SK-N-DZ (cell line): Measurements from ENCODE around the gene MPND.
"Not testable (repeated sequence)": the region's sequence is repeated elsewhere in the genome, so short reads cannot be mapped to it uniquely, and the experiment has no call there.

ENCODE experiments used
- DNase-seq: peaks from one replicate; pipeline ENCODE4 v3.0.0-alpha.2; 2015; ENCODE audit warnings: low spot score

Gene MPND

GRCh38 chr19:4346020-4346383, 2.6 kb downstream of the MPND start:
- no peak for DNase-seq

GRCh38 chr19:4347521-4347920, 4.2 kb downstream of the MPND start:
- DNase-seq: no peak

GRCh38 chr19:4349225-4349624, 5.9 kb downstream of the MPND start:
- not testable (repeated sequence) for DNase-seq

DNA sequence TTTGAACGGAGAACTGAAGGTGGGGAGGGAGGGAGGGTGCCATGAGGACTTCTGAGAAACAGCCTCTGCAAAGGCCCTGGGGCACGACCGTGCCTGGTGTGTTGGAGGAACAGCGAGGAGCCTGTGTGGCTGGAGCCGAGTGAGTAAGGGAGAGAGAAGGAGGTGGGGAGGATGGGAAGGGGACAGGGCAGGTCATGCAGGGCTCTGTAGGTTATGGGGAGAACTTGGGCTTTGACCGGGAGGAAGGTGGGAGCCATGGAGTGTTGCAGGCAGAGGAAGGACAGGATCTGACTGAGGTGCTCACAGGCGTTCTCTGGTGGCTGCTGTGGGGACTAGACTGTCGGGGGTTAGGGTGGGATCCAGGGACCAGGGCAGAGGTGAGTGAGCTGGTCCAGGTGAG, 6.7 kb downstream of the MPND start:
- DNase-seq: no peak

DNA sequence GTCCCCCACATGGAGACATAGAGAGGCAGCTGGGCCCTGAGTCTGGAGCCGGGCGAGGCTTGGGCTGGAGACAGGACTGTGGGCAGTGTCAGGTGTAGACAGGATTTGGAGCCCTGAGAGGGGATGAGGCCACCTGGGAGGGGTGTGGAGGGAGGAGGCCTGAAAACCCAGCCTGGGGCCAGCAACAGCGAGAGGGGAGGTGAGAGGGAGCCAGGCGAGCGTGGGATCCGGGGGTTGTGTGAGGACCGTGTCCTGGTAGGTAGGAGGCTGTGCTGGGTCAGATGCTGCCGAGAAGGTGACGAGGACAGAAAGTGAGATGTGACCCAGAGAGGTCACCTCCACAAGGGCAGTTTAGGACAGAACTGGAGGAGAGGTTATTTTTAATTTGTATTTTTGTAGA, 7.4 kb downstream of the MPND start:
- DNase-seq: no peak

- DNase-seq: peak; percentile 60
Observed at GRCh38 chr19:4352701-4353121, 9.3 kb downstream of the MPND start.

DNA sequence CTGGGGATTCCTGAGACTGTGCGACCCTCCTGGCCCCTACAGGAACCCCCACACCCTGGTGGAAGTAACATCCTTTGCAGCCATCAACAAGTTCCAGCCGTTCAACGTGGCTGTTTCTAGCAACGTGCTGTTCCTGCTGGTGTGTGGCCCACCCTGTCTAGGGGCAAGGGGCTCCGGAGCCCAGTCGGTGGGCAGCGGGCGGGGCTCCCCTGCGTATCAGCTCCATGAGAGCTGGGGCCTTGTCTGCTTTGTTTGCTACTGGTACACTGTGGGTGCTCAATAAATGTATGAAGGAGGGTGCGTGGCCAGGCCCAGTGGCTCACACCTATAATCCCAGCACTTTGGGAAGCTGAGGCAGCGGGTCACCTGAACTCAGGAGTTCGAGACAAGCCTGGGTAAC, 10.9 kb downstream of the MPND start:
- no peak for DNase-seq

GRCh38 chr19:4354897-4355296, 11.5 kb downstream of the MPND start:
- no peak for DNase-seq

DNA sequence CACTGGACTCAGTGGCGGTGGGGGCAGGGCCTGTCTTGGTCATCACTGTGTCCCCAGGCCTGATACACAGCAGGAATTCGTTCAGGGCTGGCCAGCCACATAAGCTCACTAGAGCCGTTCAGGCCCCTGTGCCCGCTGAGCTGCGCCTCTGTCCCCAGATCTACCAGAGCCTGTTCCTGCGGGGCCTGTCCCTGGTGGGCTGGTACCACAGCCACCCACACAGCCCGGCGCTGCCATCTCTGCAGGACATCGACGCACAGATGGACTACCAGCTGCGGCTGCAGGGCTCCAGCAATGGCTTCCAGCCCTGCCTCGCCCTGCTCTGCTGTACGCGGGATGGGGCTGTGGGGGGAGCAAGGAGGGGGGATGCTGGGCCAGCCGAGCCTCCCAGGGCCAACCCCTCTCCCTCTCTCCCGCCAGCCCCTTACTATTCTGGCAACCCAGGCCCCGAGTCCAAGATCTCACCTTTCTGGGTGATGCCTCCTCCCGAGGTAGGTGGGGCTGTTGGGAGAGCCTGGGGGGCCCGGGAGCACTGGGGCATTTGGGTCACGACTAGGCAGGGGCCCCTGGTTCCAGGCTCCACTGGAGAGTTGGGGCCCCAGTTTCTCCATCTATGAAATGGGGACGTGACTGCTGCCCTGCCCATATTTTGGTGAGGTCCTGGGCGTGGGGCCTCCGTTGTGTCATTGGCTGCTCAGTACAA, 13.9 kb downstream of the MPND start:
- DNase-seq: no peak

DNA sequence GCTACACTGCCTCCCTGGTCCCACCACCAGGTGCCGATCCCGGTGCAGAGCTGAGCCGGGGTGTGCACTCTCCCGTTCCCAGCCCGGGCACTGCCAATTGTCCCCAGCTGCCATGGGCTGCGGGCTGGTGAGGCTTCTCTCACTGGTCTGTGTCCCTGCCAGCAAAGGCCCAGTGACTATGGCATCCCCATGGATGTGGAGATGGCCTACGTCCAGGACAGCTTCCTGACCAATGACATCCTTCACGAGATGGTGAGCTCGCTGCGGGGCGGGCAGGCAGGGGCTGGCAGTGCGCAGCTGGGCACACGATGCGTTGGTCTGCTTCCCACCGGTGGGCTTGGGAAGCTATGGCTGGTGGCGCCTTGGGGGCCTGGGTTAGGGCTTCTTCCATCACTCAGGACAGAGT, 14.6 kb downstream of the MPND start:
- no peak for DNase-seq

- no peak for DNase-seq
Observed at GRCh38 chr19:4358709-4359626, 15.6 kb downstream of the MPND start.

- no peak for DNase-seq
Observed at GRCh38 chr19:4359627-4360000, 16.3 kb downstream of the MPND start.

GRCh38 chr19:4360081-4360569, 16.8 kb downstream of the MPND start:
- DNase-seq: no peak

- DNase-seq: peak; percentile 52
Observed at GRCh38 chr19:4360641-4361151, 17.3 kb downstream of the MPND start.

DNA sequence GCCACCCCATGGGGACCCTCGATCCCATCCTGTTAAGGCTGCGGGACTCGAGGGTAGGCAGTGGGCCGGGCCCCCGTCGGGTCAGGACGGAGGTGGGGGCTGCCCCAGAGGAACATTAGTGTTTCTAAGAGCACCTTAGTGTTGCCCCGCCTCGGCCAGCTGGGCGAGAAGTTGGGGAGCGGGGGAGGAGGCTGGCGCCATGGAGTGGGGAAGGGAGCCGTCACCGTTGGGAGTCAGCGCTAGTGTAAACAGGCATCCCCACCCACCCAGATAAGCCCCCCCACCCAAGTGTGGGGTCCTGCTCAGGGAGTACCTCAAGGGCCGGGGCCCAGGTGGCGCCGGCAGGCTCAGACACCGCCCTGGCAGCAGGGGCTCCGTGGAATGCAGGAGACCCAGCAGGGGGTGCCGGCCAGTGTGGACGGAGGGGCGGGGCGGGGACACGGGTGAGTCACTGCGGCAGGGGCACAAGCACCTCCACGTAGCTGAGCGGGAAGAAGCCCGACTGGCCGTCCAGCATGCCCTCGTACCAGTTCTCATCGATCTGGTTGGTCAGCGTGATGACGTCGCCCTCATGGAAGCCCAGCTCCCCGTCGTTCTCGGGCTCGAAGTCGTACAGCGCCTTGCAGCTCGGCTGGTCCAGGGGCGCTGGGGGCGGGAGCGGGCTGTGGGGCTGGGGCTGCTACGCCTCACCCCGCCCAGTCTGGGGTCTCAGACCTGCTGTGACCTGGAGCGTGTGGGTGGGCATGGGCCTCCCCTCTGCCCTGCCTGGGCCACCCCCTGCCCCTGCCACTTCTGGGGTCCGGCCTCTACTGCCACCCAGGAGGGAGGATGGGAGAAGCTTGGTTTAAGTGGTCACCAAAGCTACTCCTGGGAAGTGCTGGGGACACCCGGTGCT, 18.0 kb downstream of the MPND start:
- no peak for DNase-seq

DNA sequence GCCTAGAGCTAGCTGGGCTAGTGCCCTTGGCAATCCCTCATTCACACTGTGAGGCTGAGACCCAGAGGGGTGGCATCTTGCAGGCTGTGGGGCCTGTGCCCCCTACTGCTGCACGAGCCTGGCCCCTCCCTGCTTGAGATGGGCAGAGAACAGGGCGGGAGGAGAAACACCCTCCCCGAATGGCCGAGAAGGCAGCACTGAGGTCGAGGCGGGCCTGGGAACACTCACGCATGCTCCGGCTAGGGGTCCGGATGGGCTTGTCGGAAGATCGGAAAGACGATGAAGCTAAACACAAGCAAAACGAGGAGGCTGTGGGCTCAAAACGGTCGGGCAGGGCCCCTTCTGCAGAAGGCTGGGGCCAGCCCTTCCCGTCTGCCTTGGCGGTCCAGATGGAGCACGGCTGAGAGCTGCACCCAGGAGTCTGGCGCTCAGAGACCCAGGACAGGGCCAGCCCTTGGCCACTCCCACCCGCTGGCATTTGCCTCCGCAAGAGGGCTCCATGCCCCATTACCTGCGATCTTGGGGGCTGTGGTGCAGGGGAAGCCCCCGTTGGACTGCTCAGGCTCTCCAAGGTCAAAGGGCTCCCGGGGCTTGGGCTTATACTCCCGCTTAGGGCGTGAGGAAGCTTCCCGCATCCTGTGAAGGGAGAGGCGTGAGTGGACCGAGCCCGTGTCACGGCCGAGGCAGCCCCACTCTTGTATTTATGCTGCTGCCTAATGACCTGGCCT, 18.9 kb downstream of the MPND start:
- DNase-seq: no peak

GRCh38 chr19:4362831-4363545, 19.6 kb downstream of the MPND start:
- DNase-seq: no peak

GRCh38 chr19:4363571-4364304, 20.4 kb downstream of the MPND start:
- DNase-seq: no peak

DNA sequence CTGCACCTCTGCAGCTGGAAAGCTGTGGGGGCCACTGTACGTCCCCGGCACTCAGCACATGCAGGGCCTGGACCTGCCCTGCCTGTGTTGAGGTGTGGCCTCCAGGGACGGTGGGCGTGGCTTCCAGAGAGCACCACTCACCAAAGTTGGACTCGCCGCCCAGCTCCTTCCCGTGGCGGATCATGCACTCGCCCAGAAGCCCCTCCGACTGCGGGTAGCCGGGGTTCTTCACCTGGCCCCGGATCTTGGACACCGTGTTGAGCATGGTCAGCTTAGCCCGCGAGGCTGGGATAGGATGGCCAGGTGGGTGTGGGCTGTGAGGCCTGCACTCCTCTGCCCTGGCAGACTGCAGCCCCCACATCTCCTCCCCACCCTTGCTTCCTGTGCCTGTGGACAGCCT, 22.0 kb downstream of the MPND start:
- no peak for DNase-seq
